T-helper 2 cell (primary cell): ENCODE results near the gene TMLHE.
"Not testable (repeated sequence)": the region's sequence is repeated elsewhere in the genome, so short reads cannot be mapped to it uniquely, and the experiment has no call there.

ENCODE experiments used
- DNase-seq, 5 experiments: peaks; one replicate each; pipeline versions ENCODE4 v3.0.0 to v3.0.0-alpha.2; 2012 to 2022
- total RNA-seq, 2 donors: gene quantifications; one replicate each; lab custom pipeline; 2026; lab: John Stamatoyannopoulos, UW

The TMLHE gene
- total RNA-seq = 1.9 to 8.2 reads per million in 2 donors

GRCh38 chrX:155612312-155613224, at the start of gene TMLHE, which contains the start of gene SPRY3:
Gene TMLHE, minus strand, starts transcription at chrX:155612952. Its CDS starts 67,676 bp downstream, at chrX:155545276.
Gene SPRY3, plus strand, starts transcription at chrX:155612586.
- DNase-seq = peak; percentile 11 to 75 (median 39)

DNA sequence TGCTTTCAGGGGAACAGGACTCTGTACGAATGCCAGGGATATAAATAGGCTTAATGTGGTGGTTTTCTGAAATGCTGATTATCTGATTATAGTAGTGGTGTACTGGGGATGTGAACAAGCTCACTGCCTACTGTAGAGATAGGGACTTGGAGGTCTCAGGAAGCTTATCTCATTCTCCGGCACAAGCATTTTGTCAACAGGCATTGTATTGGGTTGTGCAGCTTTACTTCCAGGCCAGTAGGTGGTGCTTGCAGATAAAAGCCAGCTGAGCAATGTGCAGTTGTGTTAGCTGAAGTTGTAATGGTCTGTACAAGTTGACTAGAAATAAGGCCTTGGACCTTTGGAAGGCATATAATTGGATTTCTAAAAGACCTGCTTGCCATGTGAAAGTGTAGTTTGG, 49.5 kb upstream of the TMLHE start:
- DNase-seq = peak in 1 of 5 experiments; percentile 19

GRCh38 chrX:155645180-155645579, 32.4 kb upstream of the TMLHE start:
- DNase-seq = no peak

GRCh38 chrX:155643240-155643639, 30.5 kb upstream of the TMLHE start:
- DNase-seq = no peak

DNA sequence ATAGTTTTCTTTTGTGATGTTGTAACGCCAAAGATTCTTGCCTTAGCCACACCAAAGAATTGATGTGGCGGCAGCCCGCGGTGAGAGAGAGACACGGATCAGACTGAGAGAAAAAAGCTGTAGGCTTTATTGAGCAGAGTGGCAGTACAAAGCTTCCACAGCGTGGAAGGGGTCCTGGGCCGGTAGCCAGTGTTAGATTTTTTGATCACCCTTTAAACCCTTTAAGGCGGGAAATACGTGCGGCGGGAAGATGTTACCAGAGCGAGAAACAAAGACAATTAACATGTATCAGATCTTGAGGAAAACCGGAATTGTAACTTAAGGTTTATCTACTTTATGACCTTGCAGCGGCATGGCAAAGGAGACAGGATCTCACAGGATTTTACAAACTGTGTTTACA, 28.6 kb upstream of the TMLHE start:
- DNase-seq = not testable (repeated sequence)

DNA sequence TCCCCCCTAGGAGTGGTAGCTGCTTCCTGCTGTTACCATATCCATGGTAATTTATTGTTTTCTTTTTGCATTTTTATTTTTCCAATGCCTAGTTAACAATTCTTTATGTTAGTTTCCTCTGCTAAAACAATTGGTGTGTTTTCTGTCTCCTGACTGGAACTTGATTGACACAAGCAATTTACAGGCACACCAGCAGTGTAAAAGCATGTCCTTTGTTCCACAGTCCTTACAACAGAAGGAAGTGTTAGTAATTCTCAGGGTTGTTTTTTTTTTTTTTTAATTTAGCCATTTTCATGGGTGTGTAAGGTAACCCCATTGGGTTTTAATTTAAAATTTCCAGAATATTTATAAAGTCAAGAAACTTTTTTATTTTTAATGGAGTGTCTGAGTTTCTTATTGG, 25.0 kb upstream of the TMLHE start:
- no peak for DNase-seq

DNA sequence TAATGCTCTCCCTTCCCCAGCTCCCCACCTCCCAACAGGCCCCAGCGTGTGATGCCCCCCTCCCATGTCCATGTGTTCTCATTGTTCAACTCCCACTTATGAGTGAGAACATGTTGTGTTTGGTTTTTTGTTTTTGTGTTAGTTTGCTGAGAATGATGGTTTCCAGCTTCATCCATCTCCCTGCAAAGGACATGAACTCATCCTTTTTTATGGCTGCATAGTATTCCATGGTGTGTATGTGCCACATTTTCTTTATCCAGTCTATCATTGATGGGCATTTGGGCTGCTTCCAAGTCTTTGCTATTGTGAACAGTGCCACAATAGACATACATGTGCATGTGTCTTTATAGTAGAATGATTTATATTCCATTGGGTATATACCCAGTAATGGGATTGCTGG, 22.3 kb upstream of the TMLHE start:
- not testable (repeated sequence) for DNase-seq

GRCh38 chrX:155632431-155633100, 19.8 kb upstream of the TMLHE start:
- DNase-seq = peak in 2 of 5 experiments; percentile 4 to 81

DNA sequence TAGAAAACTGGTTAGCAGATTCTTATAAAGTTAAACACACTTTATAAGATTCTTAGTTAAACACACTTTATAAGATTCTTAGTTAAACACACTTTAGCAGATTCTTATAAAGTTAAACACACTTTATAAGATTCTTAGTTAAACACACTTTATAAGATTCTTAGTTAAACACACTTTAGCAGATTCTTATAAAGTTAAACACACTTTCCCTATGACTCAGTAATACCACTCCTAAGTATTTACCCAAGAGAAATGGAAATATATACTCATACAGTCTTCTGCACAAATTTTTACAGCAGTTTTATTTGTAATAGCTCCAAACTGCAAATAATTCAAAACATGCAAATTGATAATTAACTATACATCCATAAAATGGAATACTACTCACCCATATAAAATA, 7.4 kb upstream of the TMLHE start:
- DNase-seq = not testable (repeated sequence)

DNA sequence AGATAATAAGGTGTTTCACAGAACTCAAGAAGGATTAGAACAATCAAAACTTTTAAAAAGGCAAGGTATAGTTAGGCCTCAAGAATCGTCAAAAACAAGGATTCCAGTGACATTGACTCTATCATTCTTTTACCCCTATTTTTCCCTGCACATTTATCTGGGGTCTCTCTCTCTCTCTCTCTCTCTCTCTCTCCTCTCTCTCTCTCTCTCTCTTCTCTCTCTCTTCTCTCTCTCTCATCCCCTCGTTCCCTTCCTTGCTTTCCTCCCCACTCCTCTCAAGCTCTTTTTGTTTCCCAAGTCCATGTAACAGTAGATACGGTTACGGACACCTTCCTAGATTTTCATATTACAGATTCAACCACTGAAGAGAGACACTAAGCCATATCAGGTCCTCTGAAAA, 3.2 kb upstream of the TMLHE start:
- no peak for DNase-seq

DNA sequence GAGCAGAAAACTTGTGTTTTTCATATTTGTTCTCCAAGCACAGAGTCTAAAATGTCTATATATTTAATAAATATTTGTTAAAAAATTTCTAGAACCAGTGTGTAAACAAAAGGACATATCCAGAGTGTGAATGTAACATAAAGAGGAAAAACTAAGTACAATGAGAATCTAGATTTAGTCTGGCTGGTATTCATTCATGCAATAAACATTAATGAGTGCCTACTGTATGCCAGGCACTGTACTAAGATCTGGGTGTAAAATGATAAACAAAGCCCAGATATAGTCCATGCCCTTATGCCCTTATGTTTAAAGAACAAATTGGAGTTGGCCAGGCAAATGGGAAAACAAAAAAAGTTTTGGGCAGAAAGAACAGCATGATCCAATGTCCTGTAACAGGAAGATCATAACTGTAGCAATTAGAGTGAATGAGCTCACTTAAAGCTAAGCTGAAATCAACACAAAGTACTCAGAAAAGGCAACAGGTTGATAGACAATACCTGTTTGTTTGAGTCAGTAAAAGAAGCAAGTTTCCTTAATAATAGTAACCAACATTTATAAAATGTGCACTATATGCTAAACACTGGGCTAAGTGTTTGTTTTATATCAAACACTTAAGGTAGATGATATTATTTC, 1.3 kb upstream of the TMLHE start:
- no peak for DNase-seq

- DNase-seq = no peak
These were observed 1.4 kb downstream of the TMLHE start for GRCh38 chrX:155611302-155611701.

GRCh38 chrX:155592981-155593380, 19.8 kb downstream of the TMLHE start:
- no peak for DNase-seq

- DNase-seq = no peak
These were observed 20.4 kb downstream of the TMLHE start for GRCh38 chrX:155592331-155592730.

DNA sequence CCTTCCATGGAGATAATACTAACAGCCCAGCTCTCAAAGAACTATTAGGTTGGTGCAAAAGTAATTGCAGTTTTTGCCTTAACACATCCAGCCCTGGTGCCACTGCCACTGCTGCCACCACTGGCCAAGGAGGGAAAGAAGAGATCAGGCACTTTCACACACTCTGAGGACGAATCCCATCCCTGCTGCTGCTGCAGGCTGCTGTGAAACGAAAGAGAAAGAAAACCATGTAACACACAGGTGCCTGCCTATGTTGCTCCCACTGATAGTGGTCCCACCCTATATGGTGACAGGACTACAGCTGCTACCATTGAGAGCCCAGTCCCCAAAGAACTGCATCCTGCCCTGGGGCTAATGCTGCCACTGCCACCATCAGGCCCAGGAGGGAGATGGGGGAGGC, 35.1 kb downstream of the TMLHE start:
- peak in 1 of 5 experiments; percentile 40 for DNase-seq

GRCh38 chrX:155563099-155563498, 49.7 kb downstream of the TMLHE start:
- DNase-seq = no peak

GRCh38 chrX:155544881-155545280, 67.9 kb downstream of the TMLHE start:
- no peak for DNase-seq

GRCh38 chrX:155535866-155536265, 76.9 kb downstream of the TMLHE start:
- DNase-seq = no peak

GRCh38 chrX:155534800-155535199, 78.0 kb downstream of the TMLHE start:
- DNase-seq = peak in 1 of 5 experiments; percentile 3

DNA sequence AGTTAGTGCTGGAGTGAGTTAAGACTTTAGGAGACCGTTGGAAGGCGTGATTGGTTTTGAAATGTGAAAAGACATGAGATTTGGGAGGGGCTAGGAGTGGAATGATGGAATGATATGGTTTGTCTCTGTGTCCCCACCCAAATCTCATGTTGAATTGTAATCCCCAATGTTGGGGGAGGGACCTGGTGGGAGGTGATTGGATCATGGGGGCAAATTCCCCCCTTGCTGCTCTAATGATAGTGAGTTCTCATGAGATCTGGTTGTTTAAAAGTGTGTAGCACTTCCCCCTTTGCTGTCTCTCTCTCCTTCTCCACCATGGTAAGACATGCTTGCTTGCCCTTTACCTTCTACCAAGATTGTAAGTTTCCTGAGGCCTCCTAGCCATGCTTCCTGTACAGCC, 85.7 kb downstream of the TMLHE start:
- DNase-seq = not testable (repeated sequence)

- DNase-seq = no peak
These were observed 98.5 kb downstream of the TMLHE start for GRCh38 chrX:155514225-155514624.

- no peak for DNase-seq
These were observed 107.5 kb downstream of the TMLHE start for GRCh38 chrX:155505296-155505695.

- DNase-seq = not testable (repeated sequence)
These were observed 117.6 kb downstream of the TMLHE start for GRCh38 chrX:155495134-155495533.
